ENCODE results near the gene TTLL11.

The TTLL11 gene

GRCh38 chr9:122100756-122101155 lies 7.6 kb upstream of the TTLL11 start:
- Mint-ChIP-seq H3K36me3 (peaks cover 6% of the 10 kb centered on the region), H3K4me1 (peaks cover 7% of the 10 kb centered on the region), H3K27ac (no peak overlapping the region), H3K4me3 (no peak overlapping the region), H3K9me3 (peaks cover 7% of the 10 kb centered on the region), H3K27me3 (peaks cover 2% of the 10 kb centered on the region)

GRCh38 chr9:122099271-122099869 lies 6.3 kb upstream of the TTLL11 start:
- peaks cover 2% of the 10 kb centered on the region for H3K27me3 Mint-ChIP-seq
- no peak overlapping the region for H3K27ac Mint-ChIP-seq
- no peak overlapping the region for H3K4me3 Mint-ChIP-seq
- H3K4me1 Mint-ChIP-seq: peaks cover 17% of the 10 kb centered on the region
- peaks cover 6% of the 10 kb centered on the region for H3K36me3 Mint-ChIP-seq
- H3K9me3 Mint-ChIP-seq: peaks cover 7% of the 10 kb centered on the region

GRCh38 chr9:122097679-122098315 lies 4.7 kb upstream of the TTLL11 start:
- no peaks in the 10 kb centered on the region for H3K36me3 Mint-ChIP-seq
- H3K27ac Mint-ChIP-seq: no peak overlapping the region
- no peak overlapping the region for H3K4me3 Mint-ChIP-seq
- H3K9me3 Mint-ChIP-seq: no peaks in the 10 kb centered on the region
- peaks cover 2% of the 10 kb centered on the region for H3K27me3 Mint-ChIP-seq
- H3K4me1 Mint-ChIP-seq: peaks cover 17% of the 10 kb centered on the region

- no peak overlapping the region for H3K4me3 Mint-ChIP-seq
- no peaks in the 10 kb centered on the region for H3K36me3 Mint-ChIP-seq
- peaks cover 2% of the 10 kb centered on the region for H3K27me3 Mint-ChIP-seq
- H3K27ac Mint-ChIP-seq: peak overlapping the region; percentile 25
- peaks cover 22% of the 10 kb centered on the region for H3K4me1 Mint-ChIP-seq
- no peaks in the 10 kb centered on the region for H3K9me3 Mint-ChIP-seq
Measured at GRCh38 chr9:122096620-122097415, 3.7 kb upstream of the TTLL11 start.

- no peak overlapping the region for H3K27ac Mint-ChIP-seq
- peaks cover 38% of the 10 kb centered on the region for H3K4me1 Mint-ChIP-seq
- peak overlapping the region; percentile 65 for H3K4me3 Mint-ChIP-seq
- no peaks in the 10 kb centered on the region for H3K36me3 Mint-ChIP-seq
- no peaks in the 10 kb centered on the region for H3K9me3 Mint-ChIP-seq
- H3K27me3 Mint-ChIP-seq: peaks cover 2% of the 10 kb centered on the region
Measured at GRCh38 chr9:122095010-122095767, 2.1 kb upstream of the TTLL11 start.

- Mint-ChIP-seq H3K4me3 (peak overlapping the region; percentile 96), H3K27me3 (no peaks in the 10 kb centered on the region), H3K27ac (peak overlapping the region; percentile 87), H3K4me1 (peaks cover 38% of the 10 kb centered on the region), H3K9me3 (no peaks in the 10 kb centered on the region), H3K36me3 (peaks cover 3% of the 10 kb centered on the region)
Measured at GRCh38 chr9:122091682-122092592, 1.2 kb downstream of the TTLL11 start.

GRCh38 chr9:122090981-122091380 lies 2.1 kb downstream of the TTLL11 start:
- Mint-ChIP-seq H3K9me3 (no peaks in the 10 kb centered on the region), H3K4me1 (peaks cover 45% of the 10 kb centered on the region), H3K4me3 (peak overlapping the region; percentile 96), H3K27me3 (no peaks in the 10 kb centered on the region), H3K36me3 (peaks cover 3% of the 10 kb centered on the region), H3K27ac (no peak overlapping the region)

- Mint-ChIP-seq H3K27me3 (no peaks in the 10 kb centered on the region), H3K9me3 (no peaks in the 10 kb centered on the region), H3K4me3 (no peak overlapping the region), H3K4me1 (peaks cover 44% of the 10 kb centered on the region), H3K36me3 (peaks cover 3% of the 10 kb centered on the region), H3K27ac (no peak overlapping the region)
Measured at GRCh38 chr9:122090287-122090883, 2.7 kb downstream of the TTLL11 start.

GRCh38 chr9:122088880-122089706 lies 4.0 kb downstream of the TTLL11 start:
- no peaks in the 10 kb centered on the region for H3K27me3 Mint-ChIP-seq
- no peaks in the 10 kb centered on the region for H3K9me3 Mint-ChIP-seq
- H3K27ac Mint-ChIP-seq: no peak overlapping the region
- peaks cover 37% of the 10 kb centered on the region for H3K4me1 Mint-ChIP-seq
- no peak overlapping the region for H3K4me3 Mint-ChIP-seq
- peaks cover 3% of the 10 kb centered on the region for H3K36me3 Mint-ChIP-seq

- Mint-ChIP-seq H3K36me3 (peaks cover 3% of the 10 kb centered on the region), H3K9me3 (no peaks in the 10 kb centered on the region), H3K27me3 (no peaks in the 10 kb centered on the region), H3K4me3 (no peak overlapping the region), H3K4me1 (peaks cover 43% of the 10 kb centered on the region), H3K27ac (no peak overlapping the region)
Measured at GRCh38 chr9:122087406-122088200, 5.5 kb downstream of the TTLL11 start.

- Mint-ChIP-seq H3K4me1 (peaks cover 38% of the 10 kb centered on the region), H3K4me3 (no peak overlapping the region), H3K9me3 (no peaks in the 10 kb centered on the region), H3K36me3 (peaks cover 3% of the 10 kb centered on the region), H3K27me3 (no peaks in the 10 kb centered on the region), H3K27ac (no peak overlapping the region)
Measured at GRCh38 chr9:122086873-122087272, 6.2 kb downstream of the TTLL11 start.

- Mint-ChIP-seq H3K27ac (no peak overlapping the region), H3K4me1 (peaks cover 22% of the 10 kb centered on the region), H3K27me3 (no peaks in the 10 kb centered on the region), H3K9me3 (no peaks in the 10 kb centered on the region), H3K4me3 (no peak overlapping the region), H3K36me3 (peaks cover 3% of the 10 kb centered on the region)
Measured at GRCh38 chr9:122085260-122085659, 7.8 kb downstream of the TTLL11 start.

- H3K36me3 Mint-ChIP-seq: peaks cover 3% of the 10 kb centered on the region
- peaks cover 19% of the 10 kb centered on the region for H3K4me1 Mint-ChIP-seq
- H3K27me3 Mint-ChIP-seq: no peaks in the 10 kb centered on the region
- H3K4me3 Mint-ChIP-seq: no peak overlapping the region
- no peak overlapping the region for H3K27ac Mint-ChIP-seq
- no peaks in the 10 kb centered on the region for H3K9me3 Mint-ChIP-seq
Measured at GRCh38 chr9:122084026-122084675, 9.0 kb downstream of the TTLL11 start.

All from activated naive CD4-positive, alpha-beta T cell treated with anti-CD3 and anti-CD28 coated beads, Interleukin-2, amount 50 U/mL, for 24 hours (primary cell).